DOHH2 (cell line): ENCODE measurements around the gene SLC5A10.

Experiments used
- EZH2phosphoT487 ChIP-seq: fragments of 200-600 bp; sonication (generic); IDR thresholded peaks from 2 replicates; pipeline ENCODE4 v1.6.1; 2017; ENCODE audit warnings: borderline replicate concordance, mild to moderate bottlenecking, antibody characterized with exemption, low read length, moderate library complexity, mixed read lengths
- TF ChIP-seq, protein P1 (sequence below): fragments of 200-600 bp; sonication (generic); IDR thresholded peaks from one replicate; pipeline ENCODE4 v1.5.1; 2014; ENCODE audit warnings: antibody characterized with exemption, mild to moderate bottlenecking, low read depth, low read length; ENCODE audit not compliant: poor library complexity, severe bottlenecking

GRCh38 chr17:18987862-18988545 is 36.0 kb downstream of the SLC5A10 start:
- TF ChIP-seq, protein P1, sequence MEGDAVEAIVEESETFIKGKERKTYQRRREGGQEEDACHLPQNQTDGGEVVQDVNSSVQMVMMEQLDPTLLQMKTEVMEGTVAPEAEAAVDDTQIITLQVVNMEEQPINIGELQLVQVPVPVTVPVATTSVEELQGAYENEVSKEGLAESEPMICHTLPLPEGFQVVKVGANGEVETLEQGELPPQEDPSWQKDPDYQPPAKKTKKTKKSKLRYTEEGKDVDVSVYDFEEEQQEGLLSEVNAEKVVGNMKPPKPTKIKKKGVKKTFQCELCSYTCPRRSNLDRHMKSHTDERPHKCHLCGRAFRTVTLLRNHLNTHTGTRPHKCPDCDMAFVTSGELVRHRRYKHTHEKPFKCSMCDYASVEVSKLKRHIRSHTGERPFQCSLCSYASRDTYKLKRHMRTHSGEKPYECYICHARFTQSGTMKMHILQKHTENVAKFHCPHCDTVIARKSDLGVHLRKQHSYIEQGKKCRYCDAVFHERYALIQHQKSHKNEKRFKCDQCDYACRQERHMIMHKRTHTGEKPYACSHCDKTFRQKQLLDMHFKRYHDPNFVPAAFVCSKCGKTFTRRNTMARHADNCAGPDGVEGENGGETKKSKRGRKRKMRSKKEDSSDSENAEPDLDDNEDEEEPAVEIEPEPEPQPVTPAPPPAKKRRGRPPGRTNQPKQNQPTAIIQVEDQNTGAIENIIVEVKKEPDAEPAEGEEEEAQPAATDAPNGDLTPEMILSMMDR, result no peak
- no peak for TF ChIP-seq EZH2phosphoT487
